Sigmoid colon (tissue), 7 donors: ENCODE measurements around the gene USP53. TPM values are rescaled to one million over a fixed set of nuclear protein-coding genes. Genes with fewer than 3 reads are reported as not detected.

Source experiments
- DNase-seq: peaks from one replicate; pipeline ENCODE4 v3.0.0-alpha.2; 2019
- H3K27ac ChIP-seq, 4 donors: fragments of 200-600 bp; sonication (generic); one replicate each; pipeline ENCODE4 v1.5.1; 2016 to 2019; ENCODE audit warnings: mild to moderate bottlenecking in 1 of 4
- H3K27me3 ChIP-seq, 3 donors: fragments of 200-600 bp; sonication (generic); one replicate each; pipeline ENCODE4 v1.5.1; 2019; ENCODE audit warnings: mild to moderate bottlenecking in 1 of 3
- H3K36me3 ChIP-seq, 4 donors: fragments of 200-600 bp; sonication (generic); one replicate each; pipeline ENCODE4 v1.5.1; 2016 to 2019
- H3K4me1 ChIP-seq, 4 donors: fragments of 200-600 bp; sonication (generic); one replicate each; pipeline ENCODE4 v1.5.1; 2017 to 2019
- H3K4me3 ChIP-seq, 4 donors: fragments of 200-600 bp; sonication (generic); one replicate each; pipeline ENCODE4 v1.5.1; 2017 to 2019; ENCODE audit warnings: mild to moderate bottlenecking in 2 of 4, moderate library complexity in 1 of 4
- H3K9me3 ChIP-seq, 4 donors: fragments of 200-600 bp in 3 of 4; sonication (generic) in 3 of 4; one replicate each; pipeline versions ENCODE4 v1.5.1 to v1.6.1; 2013 to 2019
- EP300 ChIP-seq, 4 donors: sonication (generic); formaldehyde crosslinking; IDR thresholded peaks; one replicate each; pipeline ENCODE4 v1.6.1; 2017; ENCODE audit warnings: antibody characterized with exemption in 4 of 4
- POLR2A ChIP-seq, 2 donors: fragments of 450-650 bp; IDR thresholded peaks; one replicate each; pipeline ENCODE4 v1.6.1; 2016; ENCODE audit warnings: antibody characterized with exemption in 2 of 2, mild to moderate bottlenecking in 2 of 2, moderate library complexity in 2 of 2
- POLR2AphosphoS5 ChIP-seq, 4 donors: sonication (generic); formaldehyde crosslinking; IDR thresholded peaks; one replicate each; pipeline ENCODE4 v1.6.1; 2017; ENCODE audit warnings: antibody characterized with exemption in 4 of 4
- WGBS, 2 donors: extraction: QIAGEN DNeasy Blood & Tissue Kit; methylation state at CpG; one replicate each; pipeline ENCODE4 v1.1.7; 2013; 5-methylcytosine and 5-hydroxymethylcytosine counted together
- intact Hi-C: fragments of 100-400 bp; cut with DNase I; formaldehyde crosslinking; loops from one replicate; pipeline ENCODE4 v1.15.1; 2023
- polyA plus RNA-seq, 3 donors: library from polyadenylated mRNA; stranded (reverse); fragments of 200-250 nt; gene quantifications; one replicate each; pipeline ENCODE4 v1.2.3, GENCODE V29; 2013
- total RNA-seq, 4 donors: library from RNA; depleted of rRNA; stranded (reverse); fragments of >200 nt; gene quantifications; one replicate each; pipeline ENCODE4 v1.1.0, GENCODE V29; 2016
- TF ChIP-seq, protein P1 (sequence below), 4 experiments: fragments of 450-650 bp in 3 of 4; fragments of 200-600 bp in 1 of 4; IDR thresholded peaks; one replicate each; pipeline ENCODE4 v1.5.1; 2016 to 2019; ENCODE audit warnings: antibody characterized with exemption in 4 of 4, mild to moderate bottlenecking in 3 of 4, moderate library complexity in 2 of 4
- donor health status: healthy with polysubstance abuse.
- donor health status: Bipolar disorder and iron deficiency.
- donor health status: healthy.

USP53 gene
- total and polyA plus RNA-seq, 7 donors: 22.6 to 64.0 (median 34.7) TPM

DNA sequence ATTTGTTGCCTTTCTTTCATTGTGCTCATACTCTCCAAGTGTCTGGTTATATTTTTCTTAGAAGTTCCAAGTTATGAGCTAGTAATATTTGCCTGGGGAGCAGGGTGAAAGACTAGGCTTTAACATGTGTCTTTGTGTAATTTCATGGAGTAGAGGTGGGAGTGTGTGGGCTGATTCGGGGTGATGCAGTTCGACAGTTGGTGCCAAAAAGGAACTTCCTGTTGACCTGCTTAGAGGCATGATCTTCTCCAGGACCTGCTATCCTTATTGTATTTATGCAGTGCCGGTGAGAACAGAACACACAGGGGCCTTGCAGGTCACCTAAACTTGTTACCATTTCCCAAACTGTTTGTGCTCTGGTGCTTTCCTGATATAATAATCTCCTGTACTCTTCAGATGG, 21.2 kb downstream of the USP53 start:
- Histone ChIP-seq H3K4me1 (peaks cover 0 to 7% (median 6%) of the 10 kb centered on the region in 4 donors), H3K27me3 (no peaks in the 10 kb centered on the region), H3K36me3 (peaks cover 0 to 12% (median 1%) of the 10 kb centered on the region in 4 donors), H3K9me3 (no peaks in the 10 kb centered on the region), H3K4me3 (no peak overlapping the region), H3K27ac (no peak overlapping the region)
- DNase-seq: no peak
- intact Hi-C loops: no loop called here
- WGBS, 2 donors: 18 to 24% methylated on average over 3 of the region's 3 CpGs
- TF ChIP-seq POLR2A (IDR thresholded peaks at IDR 0.05) (no peak), EP300 (IDR thresholded peaks at IDR 0.05) (no peak), POLR2AphosphoS5 (IDR thresholded peaks at IDR 0.05) (no peak)
- TF ChIP-seq, protein P1, sequence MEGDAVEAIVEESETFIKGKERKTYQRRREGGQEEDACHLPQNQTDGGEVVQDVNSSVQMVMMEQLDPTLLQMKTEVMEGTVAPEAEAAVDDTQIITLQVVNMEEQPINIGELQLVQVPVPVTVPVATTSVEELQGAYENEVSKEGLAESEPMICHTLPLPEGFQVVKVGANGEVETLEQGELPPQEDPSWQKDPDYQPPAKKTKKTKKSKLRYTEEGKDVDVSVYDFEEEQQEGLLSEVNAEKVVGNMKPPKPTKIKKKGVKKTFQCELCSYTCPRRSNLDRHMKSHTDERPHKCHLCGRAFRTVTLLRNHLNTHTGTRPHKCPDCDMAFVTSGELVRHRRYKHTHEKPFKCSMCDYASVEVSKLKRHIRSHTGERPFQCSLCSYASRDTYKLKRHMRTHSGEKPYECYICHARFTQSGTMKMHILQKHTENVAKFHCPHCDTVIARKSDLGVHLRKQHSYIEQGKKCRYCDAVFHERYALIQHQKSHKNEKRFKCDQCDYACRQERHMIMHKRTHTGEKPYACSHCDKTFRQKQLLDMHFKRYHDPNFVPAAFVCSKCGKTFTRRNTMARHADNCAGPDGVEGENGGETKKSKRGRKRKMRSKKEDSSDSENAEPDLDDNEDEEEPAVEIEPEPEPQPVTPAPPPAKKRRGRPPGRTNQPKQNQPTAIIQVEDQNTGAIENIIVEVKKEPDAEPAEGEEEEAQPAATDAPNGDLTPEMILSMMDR (IDR thresholded peaks at IDR 0.05): no peak

DNA sequence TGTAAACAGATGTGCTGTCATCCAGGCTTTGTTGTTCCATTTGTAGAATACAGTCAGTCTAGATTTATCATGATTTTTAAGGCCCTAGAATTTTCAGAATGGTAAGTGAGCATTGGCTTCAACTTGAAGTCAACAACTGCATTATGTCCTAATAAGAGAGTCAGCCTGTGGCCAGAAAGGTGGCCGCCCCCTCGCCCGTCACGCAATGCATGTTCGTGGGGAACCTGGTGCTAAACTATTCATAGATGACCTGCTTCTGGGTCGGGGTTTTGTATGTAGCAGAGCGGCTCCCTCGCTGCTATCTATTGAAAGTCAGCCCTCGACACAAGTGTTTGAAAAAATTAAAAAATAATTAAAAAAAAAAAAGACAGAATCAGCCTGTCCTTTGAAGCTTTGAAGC, 24.7 kb downstream of the USP53 start:
- Histone ChIP-seq H3K9me3 (no peaks in the 10 kb centered on the region), H3K27ac (no peak overlapping the region), H3K4me1 (peaks cover 0 to 7% (median 6%) of the 10 kb centered on the region in 4 donors), H3K4me3 (no peak overlapping the region), H3K36me3 (peaks cover 0 to 14% (median 1%) of the 10 kb centered on the region in 4 donors), H3K27me3 (no peaks in the 10 kb centered on the region)
- 95 to 97% methylated on average over 9 of the region's 9 CpGs for whole genome bisulfite sequencing, 2 donors
- intact Hi-C loops: no loop called here
- DNase-seq: no peak
- TF ChIP-seq, protein P1 (IDR thresholded peaks at IDR 0.05): no peak
- TF ChIP-seq POLR2AphosphoS5 (IDR thresholded peaks at IDR 0.05): no peak
- no peak for TF ChIP-seq EP300 (IDR thresholded peaks at IDR 0.05)
- no peak for TF ChIP-seq POLR2A (IDR thresholded peaks at IDR 0.05)

DNA sequence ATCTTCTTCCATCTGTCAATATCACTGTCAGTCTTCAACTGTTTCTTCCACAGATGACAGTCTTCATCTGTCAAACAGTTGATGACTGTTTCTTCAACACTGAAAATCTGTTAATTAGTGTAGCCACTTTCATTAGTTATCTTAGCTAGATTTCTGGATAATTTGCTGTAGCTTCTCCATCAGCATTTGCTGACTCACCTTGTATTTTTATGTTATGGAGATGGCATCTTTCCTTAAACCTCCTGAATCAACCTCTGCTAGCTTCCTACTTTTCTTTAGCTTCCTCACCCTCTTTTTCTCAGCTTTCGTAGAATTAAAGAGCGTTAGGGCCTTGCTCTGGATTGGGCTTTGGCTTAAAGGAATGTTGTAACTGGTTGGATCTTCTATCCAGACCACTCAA, 25.1 kb downstream of the USP53 start:
- DNase-seq: no peak
- no peak for TF ChIP-seq POLR2AphosphoS5 (IDR thresholded peaks at IDR 0.05)
- TF ChIP-seq POLR2A (IDR thresholded peaks at IDR 0.05): no peak
- TF ChIP-seq EP300 (IDR thresholded peaks at IDR 0.05): no peak
- TF ChIP-seq, protein P1 (IDR thresholded peaks at IDR 0.05): no peak
- no peak overlapping the region for H3K4me3 ChIP-seq
- WGBS, 2 donors: 94 to 96% methylated on average over 2 of the region's 2 CpGs
- no peaks in the 10 kb centered on the region for H3K27me3 ChIP-seq
- intact Hi-C loops: no loop called here
- no peaks in the 10 kb centered on the region for H3K9me3 ChIP-seq
- no peak overlapping the region for H3K27ac ChIP-seq
- H3K4me1 ChIP-seq: peaks cover 0 to 7% (median 6%) of the 10 kb centered on the region in 4 donors
- H3K36me3 ChIP-seq: peaks cover 0 to 14% (median 1%) of the 10 kb centered on the region in 4 donors

DNA sequence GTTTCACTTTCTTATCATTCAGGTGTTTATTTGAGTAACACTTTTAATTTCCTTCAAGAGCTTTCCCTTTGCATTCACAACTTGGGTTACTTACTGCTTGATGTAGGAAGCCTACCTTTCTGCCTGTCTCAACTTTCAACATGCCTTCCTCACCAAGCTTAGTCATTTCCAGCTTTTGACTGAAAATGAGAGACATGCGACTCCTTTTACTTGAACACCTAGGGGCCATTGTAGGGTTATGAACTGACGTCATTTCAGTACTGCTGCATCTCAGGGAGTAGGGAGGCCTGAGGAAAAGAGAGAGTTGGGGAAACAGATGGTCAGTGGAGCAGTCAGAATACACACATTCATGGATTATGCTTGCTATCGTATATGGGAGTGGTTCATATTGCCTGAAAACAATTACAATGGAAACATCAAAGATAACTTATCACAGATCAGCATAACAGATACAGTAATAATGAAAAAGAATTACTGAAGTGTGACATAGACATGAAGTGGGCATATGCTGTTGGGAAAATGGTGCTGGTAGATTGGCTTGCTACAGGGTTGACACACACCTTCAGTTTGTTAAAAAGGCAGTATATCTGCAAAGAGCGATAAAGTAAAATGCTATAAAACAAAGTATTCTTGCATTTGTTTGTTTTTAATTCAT, 25.7 kb downstream of the USP53 start:
- H3K36me3 ChIP-seq: peaks cover 0 to 14% (median 1%) of the 10 kb centered on the region in 4 donors
- peaks cover 0 to 7% (median 6%) of the 10 kb centered on the region in 4 donors for H3K4me1 ChIP-seq
- intact Hi-C loops: no loop called here
- no peak for TF ChIP-seq POLR2AphosphoS5 (IDR thresholded peaks at IDR 0.05)
- TF ChIP-seq, protein P1 (IDR thresholded peaks at IDR 0.05): no peak
- TF ChIP-seq POLR2A (IDR thresholded peaks at IDR 0.05): no peak
- no peak for TF ChIP-seq EP300 (IDR thresholded peaks at IDR 0.05)
- no peak overlapping the region for H3K27ac ChIP-seq
- H3K9me3 ChIP-seq: no peaks in the 10 kb centered on the region
- 41 to 69% methylated on average over 4 of the region's 4 CpGs for WGBS, 2 donors
- H3K4me3 ChIP-seq: no peak overlapping the region
- no peaks in the 10 kb centered on the region for H3K27me3 ChIP-seq
- no peak for DNase-seq
